ENCODE results near the gene SART1. TPM values are rescaled to one million over a fixed set of nuclear protein-coding genes. Genes with fewer than 3 reads are reported as not detected.
"Not testable (repeated sequence)": the region's sequence is repeated elsewhere in the genome, so short reads cannot be mapped to it uniquely, and the experiment has no call there.

SART1 gene
- total and polyA plus RNA-seq, 10 donors = 26.6 to 117 (median 61.9) TPM

GRCh38 chr11:66008468-66009101 lies 47.1 kb downstream of the SART1 start:
- intact Hi-C loops (cut with DNase I; ENCODE audit: low total_unique reads) = no loop called here

GRCh38 chr11:66010036-66010435 lies 48.5 kb downstream of the SART1 start:
- Histone ChIP-seq H3K36me3 (peaks cover 0 to 16% (median 4%) of the 10 kb centered on the region in 6 donors), H3K27me3 (replicated peaks in 1 of 7) (peaks cover 6 to 38% (median 19%) of the 10 kb centered on the region in 7 donors), H3K4me1 (peaks cover 3 to 22% (median 9%) of the 10 kb centered on the region in 6 donors)
- WGBS, 5 donors = 66 to 80% (median 76%) methylated on average over 4 of the region's 4 CpGs
- H3K27ac ChIP-seq; intact Hi-C loops (cut with DNase I; ENCODE audit: low total_unique reads); DNase-seq; H3K4me3 ChIP-seq; H3K9me3 ChIP-seq: not testable (repeated sequence)

More at GRCh38 chr11:66008468-66009101, 47.1 kb downstream of the SART1 start:
- no peak for DNase-seq
- Histone ChIP-seq H3K27ac (no peak overlapping the region), H3K27me3 (replicated peaks in 1 of 7) (peaks cover 6 to 32% (median 19%) of the 10 kb centered on the region in 7 donors), H3K36me3 (peaks cover 0 to 30% (median 18%) of the 10 kb centered on the region in 6 donors), H3K4me1 (peaks cover 4 to 25% (median 12%) of the 10 kb centered on the region in 6 donors), H3K4me3 (no peak overlapping the region), H3K9me3 (no peaks in the 10 kb centered on the region)
- WGBS, 5 donors = 48 to 71% (median 67%) methylated on average over 10 of the region's 10 CpGs
- TF ChIP-seq POLR2A (IDR thresholded peaks at IDR 0.05) (no peak), CTCF (IDR thresholded peaks at IDR 0.05 in 8 of 11, conservative IDR thresholded peaks at IDR 0.05 in 3 of 11) (no peak), POLR2AphosphoS5 (IDR thresholded peaks at IDR 0.05) (no peak)

GRCh38 chr11:66011239-66011784 lies 49.8 kb downstream of the SART1 start:
- peak overlapping the region in 1 of 8 donors; percentile 51 for H3K4me3 ChIP-seq

GRCh38 chr11:66011785-66012303 lies 50.3 kb downstream of the SART1 start, which contains the start of gene CST6:
Gene CST6, plus strand, starts transcription at chr11:66012008. Its CDS starts 37 bp downstream, at chr11:66012045.
- H3K27ac ChIP-seq = no peak within 1 kb of the TSS
- H3K9me3 ChIP-seq = no peaks in the 10 kb centered on the region
- 9 to 25% (median 12%) methylated on average over 29 to 61 of the region's 61 CpGs for WGBS, 5 donors
- H3K36me3 ChIP-seq = no peaks in the 10 kb centered on the region
- peaks cover 3 to 27% (median 9%) of the 10 kb centered on the region in 6 donors for H3K4me1 ChIP-seq
- intact Hi-C loops (cut with DNase I; ENCODE audit: low total_unique reads) = no loop called here
- H3K4me3 ChIP-seq = peak within 1 kb of the TSS in 2 of 8 donors; percentile 19 to 51
- peaks cover 6 to 38% (median 19%) of the 10 kb centered on the region in 7 donors for H3K27me3 ChIP-seq (replicated peaks in 1 of 7)
- TF ChIP-seq CTCF (IDR thresholded peaks at IDR 0.05 in 8 of 11, conservative IDR thresholded peaks at IDR 0.05 in 3 of 11) (no peak), POLR2AphosphoS5 (IDR thresholded peaks at IDR 0.05) (no peak), POLR2A (IDR thresholded peaks at IDR 0.05) (no peak)
- DNase-seq = no peak

More at GRCh38 chr11:66011239-66011784, 49.8 kb downstream of the SART1 start:
- H3K4me1 ChIP-seq = peaks cover 3 to 27% (median 9%) of the 10 kb centered on the region in 6 donors
- H3K27me3 ChIP-seq (replicated peaks in 1 of 7) = peaks cover 6 to 38% (median 19%) of the 10 kb centered on the region in 7 donors
- H3K36me3 ChIP-seq = peaks cover 0 to 3% (median 0%) of the 10 kb centered on the region in 6 donors
- no peak overlapping the region for H3K27ac ChIP-seq
- 53 to 60% (median 56%) methylated on average over 8 to 14 of the region's 14 CpGs for WGBS, 5 donors
- intact Hi-C loops (cut with DNase I; ENCODE audit: low total_unique reads) = no loop called here
- no peaks in the 10 kb centered on the region for H3K9me3 ChIP-seq
- TF ChIP-seq POLR2A (IDR thresholded peaks at IDR 0.05) = no peak
- no peak for TF ChIP-seq CTCF (IDR thresholded peaks at IDR 0.05 in 8 of 11, conservative IDR thresholded peaks at IDR 0.05 in 3 of 11)
- TF ChIP-seq POLR2AphosphoS5 (IDR thresholded peaks at IDR 0.05) = no peak
- no peak for DNase-seq

Measured in spleen (tissue), 11 donors.